ENCODE results near the gene PDK1. TPM values are rescaled to one million over a fixed set of nuclear protein-coding genes. Genes with fewer than 3 reads are reported as not detected.

PDK1 gene
- total and polyA plus RNA-seq, 10 donors = 4.4 to 61.7 (median 27.0) TPM

GRCh38 chr2:172556284-172557033, 569 bp downstream of the PDK1 start:
- Histone ChIP-seq H3K4me3 (peak overlapping the region; percentile 78 to 98 (median 88)), H3K27me3 (replicated peaks in 1 of 7) (no peaks in the 10 kb centered on the region), H3K9me3 (no peaks in the 10 kb centered on the region), H3K27ac (peak overlapping the region; percentile 85 to 98 (median 96)), H3K4me1 (peaks cover 5 to 48% (median 27%) of the 10 kb centered on the region in 6 donors), H3K36me3 (peaks cover 0 to 30% (median 10%) of the 10 kb centered on the region in 6 donors)
- TF ChIP-seq POLR2A (IDR thresholded peaks at IDR 0.05) (no peak), POLR2AphosphoS5 (IDR thresholded peaks at IDR 0.05) (peak; percentile 45 to 75 (median 67)), CTCF (IDR thresholded peaks at IDR 0.05 in 8 of 11, conservative IDR thresholded peaks at IDR 0.05 in 3 of 11) (no peak)
- peak; percentile 95 for DNase-seq
- 1 to 2% (median 1%) methylated on average over 29 to 52 of the region's 52 CpGs for WGBS, 5 donors
- intact Hi-C loops (cut with DNase I; ENCODE audit: low total_unique reads) = no loop called here

GRCh38 chr2:172558372-172558771, 2.5 kb downstream of the PDK1 start:
- Histone ChIP-seq H3K4me3 (peak overlapping the region in 3 of 8 donors; percentile 4 to 88 (median 88)), H3K4me1 (peaks cover 5 to 48% (median 27%) of the 10 kb centered on the region in 6 donors), H3K9me3 (no peaks in the 10 kb centered on the region), H3K36me3 (peaks cover 0 to 44% (median 17%) of the 10 kb centered on the region in 6 donors), H3K27ac (no peak overlapping the region), H3K27me3 (replicated peaks in 1 of 7) (no peaks in the 10 kb centered on the region)
- TF ChIP-seq POLR2AphosphoS5 (IDR thresholded peaks at IDR 0.05) (no peak), POLR2A (IDR thresholded peaks at IDR 0.05) (no peak), CTCF (IDR thresholded peaks at IDR 0.05 in 8 of 11, conservative IDR thresholded peaks at IDR 0.05 in 3 of 11) (no peak)
- WGBS, 5 donors = 86 to 92% (median 87%) methylated on average over 5 of the region's 5 CpGs
- DNase-seq = no peak
- intact Hi-C loops (cut with DNase I; ENCODE audit: low total_unique reads) = no loop called here

GRCh38 chr2:172560721-172561120, 4.8 kb downstream of the PDK1 start:
- no peak overlapping the region for H3K27ac ChIP-seq
- H3K4me3 ChIP-seq = peak overlapping the region in 1 of 8 donors; percentile 18
- intact Hi-C loops (cut with DNase I; ENCODE audit: low total_unique reads) = no loop called here
- peaks cover 5 to 28% (median 14%) of the 10 kb centered on the region in 6 donors for H3K4me1 ChIP-seq
- no peaks in the 10 kb centered on the region for H3K9me3 ChIP-seq
- DNase-seq = no peak
- WGBS, 5 donors = 96 to 99% (median 98%) methylated on average over 2 of the region's 2 CpGs
- H3K27me3 ChIP-seq (replicated peaks in 1 of 7) = no peaks in the 10 kb centered on the region
- TF ChIP-seq POLR2AphosphoS5 (IDR thresholded peaks at IDR 0.05) (no peak), POLR2A (IDR thresholded peaks at IDR 0.05) (no peak), CTCF (IDR thresholded peaks at IDR 0.05 in 8 of 11, conservative IDR thresholded peaks at IDR 0.05 in 3 of 11) (no peak)
- H3K36me3 ChIP-seq = peaks cover 0 to 67% (median 32%) of the 10 kb centered on the region in 6 donors

- Histone ChIP-seq H3K9me3 (no peaks in the 10 kb centered on the region), H3K27me3 (replicated peaks in 1 of 7) (no peaks in the 10 kb centered on the region), H3K4me3 (peak overlapping the region in 1 of 8 donors; percentile 18), H3K4me1 (peaks cover 5 to 27% (median 14%) of the 10 kb centered on the region in 6 donors), H3K27ac (no peak overlapping the region), H3K36me3 (peaks cover 0 to 73% (median 38%) of the 10 kb centered on the region in 6 donors)
- TF ChIP-seq CTCF (IDR thresholded peaks at IDR 0.05 in 8 of 11, conservative IDR thresholded peaks at IDR 0.05 in 3 of 11) = no peak
- TF ChIP-seq POLR2A (IDR thresholded peaks at IDR 0.05) = no peak
- TF ChIP-seq POLR2AphosphoS5 (IDR thresholded peaks at IDR 0.05) = no peak
- no peak for DNase-seq
- intact Hi-C loops (cut with DNase I; ENCODE audit: low total_unique reads) = no loop called here
- WGBS, 5 donors = 82 to 92% (median 86%) methylated on average over 4 of the region's 4 CpGs
These were observed 5.4 kb downstream of the PDK1 start for GRCh38 chr2:172561270-172561669.

Measured in spleen (tissue), 11 donors.